BLaER1 treated with 17β-estradiol and CSF1 and Interleukin-3, amounts not matched to agents 10 nM and 100 nM (cell line): Measurements from ENCODE around the gene ALKBH3.
A peak's percentile ranks its signal among the peaks of the same experiment; 100 is the strongest.

Experiments used
- H3K27ac ChIP-seq, 11 experiments: shearing (Covaris generic); formaldehyde crosslinking; 2 replicates each; pipeline ENCODE4 v1.8.1; 2022
- H3K27me3 ChIP-seq, 11 experiments: shearing (Covaris generic); formaldehyde crosslinking; 2 replicates each; pipeline ENCODE4 v1.8.1; 2022
- H3K36me3 ChIP-seq, 11 experiments: shearing (Covaris generic); formaldehyde crosslinking; 2 replicates each; pipeline ENCODE4 v1.8.1; 2022
- H3K4me1 ChIP-seq, 10 experiments: shearing (Covaris generic); formaldehyde crosslinking; 2 replicates each; pipeline ENCODE4 v1.8.1; 2022
- H3K4me2 ChIP-seq, 11 experiments: shearing (Covaris generic); formaldehyde crosslinking; 2 replicates each; pipeline ENCODE4 v1.8.1; 2022
- H3K4me3 ChIP-seq, 10 experiments: shearing (Covaris generic); formaldehyde crosslinking; 2 replicates each; pipeline ENCODE4 v1.8.1; 2022
- H3K9ac ChIP-seq, 11 experiments: shearing (Covaris generic); formaldehyde crosslinking; 2 replicates each; pipeline ENCODE4 v1.8.1; 2022
- H3K9me3 ChIP-seq, 11 experiments: shearing (Covaris generic); formaldehyde crosslinking; replicated peaks in 1 of 11; 2 replicates each; pipeline ENCODE4 v1.8.1; 2022
- H4K20me1 ChIP-seq, 11 experiments: shearing (Covaris generic); formaldehyde crosslinking; 2 replicates each; pipeline ENCODE4 v1.8.1; 2022
- Cebpa-rat ChIP-seq, 11 experiments: shearing (Covaris generic); IDR thresholded peaks; 2 replicates each; pipeline ENCODE4 v1.8.1; 2022

The ALKBH3 gene

DNA sequence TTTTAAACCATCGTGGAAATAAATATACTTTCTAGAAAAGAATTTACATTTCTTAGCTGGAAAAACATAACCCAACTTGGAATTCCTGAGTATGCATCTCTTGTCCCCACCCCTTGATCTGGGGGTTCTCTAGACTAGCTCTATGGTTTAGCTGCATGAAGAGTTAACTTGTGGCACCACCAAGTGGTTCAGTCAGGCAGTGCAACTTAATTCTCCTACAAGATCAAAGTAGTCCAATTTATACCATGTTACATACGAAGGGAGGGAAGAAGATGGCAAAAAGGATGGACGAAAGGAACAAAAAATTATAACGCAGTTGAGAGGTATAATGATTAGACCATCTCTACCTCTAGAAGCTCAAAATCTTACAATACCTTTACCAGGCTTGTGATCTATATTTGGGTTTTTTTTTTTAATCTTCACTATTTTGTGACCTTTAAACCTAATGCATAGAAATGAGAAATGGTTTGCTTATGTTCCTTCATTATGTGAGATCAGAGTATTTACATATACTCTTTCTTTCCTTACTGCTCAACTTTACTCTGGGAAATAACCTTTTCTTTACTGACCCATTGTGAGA lies 28.5 kb upstream of the ALKBH3 start:
- H3K9ac ChIP-seq: no peak overlapping the region
- H3K27me3 ChIP-seq: no peaks in the 10 kb centered on the region
- H4K20me1 ChIP-seq: peaks cover 0 to 11% (median 0%) of the 10 kb centered on the region in 11 experiments; a peak in 4 of 22 replicates
- TF ChIP-seq Cebpa-rat (IDR thresholded peaks at IDR 0.05): no peak
- peaks cover 40 to 75% (median 50%) of the 10 kb centered on the region in 11 experiments for H3K36me3 ChIP-seq
- no peak overlapping the region for H3K27ac ChIP-seq
- no peak overlapping the region for H3K4me3 ChIP-seq
- H3K4me1 ChIP-seq: peaks cover 0 to 20% (median 2%) of the 10 kb centered on the region in 10 experiments; a peak in 7 of 20 replicates
- no peak overlapping the region for H3K4me2 ChIP-seq
- no peaks in the 10 kb centered on the region for H3K9me3 ChIP-seq

GRCh38 chr11:43853781-43854180 lies 26.9 kb upstream of the ALKBH3 start:
- Histone ChIP-seq H3K9me3 (no peaks in the 10 kb centered on the region), H3K27me3 (no peaks in the 10 kb centered on the region), H3K36me3 (peaks cover 34 to 73% (median 48%) of the 10 kb centered on the region in 11 experiments), H3K9ac (no peak overlapping the region), H3K4me1 (peaks cover 0 to 28% (median 2%) of the 10 kb centered on the region in 10 experiments; a peak in 7 of 20 replicates), H3K4me2 (no peak overlapping the region), H3K4me3 (no peak overlapping the region), H3K27ac (no peak overlapping the region), H4K20me1 (peaks cover 0 to 11% (median 0%) of the 10 kb centered on the region in 11 experiments; a peak in 4 of 22 replicates)
- TF ChIP-seq Cebpa-rat (IDR thresholded peaks at IDR 0.05): no peak

GRCh38 chr11:43856993-43857392 lies 23.6 kb upstream of the ALKBH3 start:
- peaks cover 15 to 25% (median 18%) of the 10 kb centered on the region in 11 experiments for H3K9me3 ChIP-seq
- peaks cover 0 to 4% (median 0%) of the 10 kb centered on the region in 11 experiments; a peak in 2 of 22 replicates for H4K20me1 ChIP-seq
- no peak overlapping the region for H3K4me3 ChIP-seq
- H3K27ac ChIP-seq: no peak overlapping the region
- H3K36me3 ChIP-seq: peaks cover 39 to 84% (median 56%) of the 10 kb centered on the region in 11 experiments
- no peaks in the 10 kb centered on the region for H3K27me3 ChIP-seq
- TF ChIP-seq Cebpa-rat (IDR thresholded peaks at IDR 0.05): no peak
- peaks cover 0 to 14% (median 0%) of the 10 kb centered on the region in 10 experiments; a peak in 5 of 20 replicates for H3K4me1 ChIP-seq
- peak overlapping the region in 3 of 11 experiments; percentile 4 to 47 (median 28); a peak in 4 of 22 replicates for H3K4me2 ChIP-seq
- no peak overlapping the region for H3K9ac ChIP-seq

GRCh38 chr11:43861141-43861540 lies 19.5 kb upstream of the ALKBH3 start:
- H3K27me3 ChIP-seq: no peaks in the 10 kb centered on the region
- TF ChIP-seq Cebpa-rat (IDR thresholded peaks at IDR 0.05): no peak

GRCh38 chr11:43866520-43866919 lies 14.1 kb upstream of the ALKBH3 start:
- Histone ChIP-seq H4K20me1 (no peaks in the 10 kb centered on the region), H3K4me3 (no peak overlapping the region), H3K4me2 (peak overlapping the region in 9 of 11 experiments; percentile 3 to 48 (median 26); a peak in 11 of 22 replicates), H3K9ac (no peak overlapping the region), H3K4me1 (peaks cover 12 to 60% (median 40%) of the 10 kb centered on the region in 10 experiments), H3K9me3 (peaks cover 0 to 17% (median 4%) of the 10 kb centered on the region in 11 experiments; a peak in 9 of 22 replicates), H3K27me3 (no peaks in the 10 kb centered on the region; a peak in 1 of 22 replicates), H3K36me3 (no peaks in the 10 kb centered on the region), H3K27ac (peak overlapping the region in 7 of 11 experiments; percentile 10 to 43 (median 35); a peak in 8 of 22 replicates)
- TF ChIP-seq Cebpa-rat (IDR thresholded peaks at IDR 0.05): no peak

More at GRCh38 chr11:43861141-43861540, 19.5 kb upstream of the ALKBH3 start:
- Histone ChIP-seq H3K36me3 (peaks cover 10 to 45% (median 25%) of the 10 kb centered on the region in 11 experiments; a peak in 21 of 22 replicates), H3K27ac (no peak overlapping the region), H3K4me1 (peaks cover 9 to 23% (median 13%) of the 10 kb centered on the region in 10 experiments; a peak in 19 of 20 replicates), H3K9ac (no peak overlapping the region), H3K9me3 (peaks cover 15 to 25% (median 18%) of the 10 kb centered on the region in 11 experiments), H4K20me1 (no peaks in the 10 kb centered on the region; a peak in 1 of 22 replicates), H3K4me2 (no peak overlapping the region), H3K4me3 (no peak overlapping the region)

DNA sequence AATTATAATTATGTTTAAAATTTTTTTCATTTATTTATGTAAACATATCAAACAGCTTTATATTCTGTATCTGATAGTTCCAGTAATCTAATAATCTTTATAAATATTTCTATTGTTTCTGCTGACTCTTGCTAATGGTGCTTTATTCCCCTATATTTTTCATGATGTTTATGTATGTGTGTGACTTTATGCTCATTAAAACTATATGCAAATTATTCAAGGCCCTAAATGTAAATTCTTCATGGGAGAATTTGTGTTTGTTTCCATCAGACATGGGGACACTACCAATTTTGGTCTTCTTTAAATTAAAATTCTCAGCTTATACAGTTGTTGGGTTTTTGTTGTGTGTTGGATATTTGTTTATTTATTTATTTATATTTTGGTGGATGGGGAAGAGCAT lies 13.7 kb upstream of the ALKBH3 start:
- no peaks in the 10 kb centered on the region for H4K20me1 ChIP-seq
- H3K27ac ChIP-seq: peak overlapping the region in 5 of 11 experiments; percentile 83 to 89 (median 87); a peak in 6 of 22 replicates
- H3K27me3 ChIP-seq: no peaks in the 10 kb centered on the region; a peak in 1 of 22 replicates
- H3K9ac ChIP-seq: no peak overlapping the region
- no peak for TF ChIP-seq Cebpa-rat (IDR thresholded peaks at IDR 0.05)
- peaks cover 12 to 60% (median 40%) of the 10 kb centered on the region in 10 experiments for H3K4me1 ChIP-seq
- H3K36me3 ChIP-seq: no peaks in the 10 kb centered on the region
- H3K4me2 ChIP-seq: peak overlapping the region in 1 of 11 experiments; percentile 77; a peak in 2 of 22 replicates
- H3K4me3 ChIP-seq: no peak overlapping the region
- peaks cover 0 to 16% (median 4%) of the 10 kb centered on the region in 11 experiments; a peak in 6 of 22 replicates for H3K9me3 ChIP-seq

DNA sequence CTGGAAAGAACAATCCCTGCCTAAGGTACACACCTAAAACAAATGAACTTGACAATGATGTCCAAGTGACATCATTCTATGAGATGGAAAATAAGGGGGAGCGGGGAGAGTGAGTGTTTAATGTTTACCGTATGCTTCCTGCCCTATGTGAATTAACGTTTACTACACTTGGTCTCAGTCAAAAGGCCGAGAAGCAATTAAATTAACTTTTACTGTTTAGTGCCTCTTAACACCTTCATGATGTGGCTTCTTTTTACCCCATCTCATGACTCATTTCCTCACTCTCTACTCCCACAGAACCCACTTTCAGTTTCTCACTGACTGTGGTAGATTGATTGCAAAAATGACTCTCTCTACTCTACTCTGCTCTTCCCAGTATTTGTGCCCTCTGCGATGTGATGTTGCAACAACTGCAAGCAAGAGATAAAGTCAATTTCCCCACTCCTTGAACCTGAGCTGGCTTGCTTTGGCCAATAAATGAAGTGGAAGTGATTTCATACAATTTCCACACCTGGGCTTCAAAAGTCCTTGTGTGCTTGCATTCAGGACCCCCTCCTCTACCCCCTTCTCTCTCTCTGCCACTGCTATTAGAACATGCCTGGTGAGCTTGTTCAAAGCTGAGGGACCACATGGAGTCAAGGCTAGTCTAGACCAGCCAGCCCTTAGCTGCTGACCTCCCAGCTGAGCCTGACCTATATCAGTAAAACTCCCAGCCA lies 11.6 kb upstream of the ALKBH3 start:
- H3K4me1 ChIP-seq: peaks cover 4 to 59% (median 34%) of the 10 kb centered on the region in 10 experiments
- H3K4me2 ChIP-seq: peak overlapping the region; percentile 15 to 85 (median 71)
- H3K4me3 ChIP-seq: no peak overlapping the region
- H3K9me3 ChIP-seq: peaks cover 0 to 16% (median 4%) of the 10 kb centered on the region in 11 experiments; a peak in 6 of 22 replicates
- peak; percentile 88 to 99 (median 99) for TF ChIP-seq Cebpa-rat (IDR thresholded peaks at IDR 0.05)
- no peaks in the 10 kb centered on the region for H3K36me3 ChIP-seq
- peak overlapping the region in 10 of 11 experiments; percentile 53 to 89 (median 84); a peak in 20 of 22 replicates for H3K27ac ChIP-seq
- no peaks in the 10 kb centered on the region for H4K20me1 ChIP-seq
- peak overlapping the region in 9 of 11 experiments; percentile 27 to 70 (median 64); a peak in 16 of 22 replicates for H3K9ac ChIP-seq
- peaks cover 0 to 10% (median 0%) of the 10 kb centered on the region in 11 experiments; a peak in 1 of 22 replicates for H3K27me3 ChIP-seq

GRCh38 chr11:43871051-43871450 lies 9.6 kb upstream of the ALKBH3 start:
- H3K27me3 ChIP-seq: peaks cover 0 to 10% (median 0%) of the 10 kb centered on the region in 11 experiments; a peak in 1 of 22 replicates
- no peak overlapping the region; a peak in 1 of 22 replicates for H3K9ac ChIP-seq
- peak overlapping the region in 5 of 11 experiments; percentile 6 to 35 (median 20); a peak in 4 of 22 replicates for H3K27ac ChIP-seq
- TF ChIP-seq Cebpa-rat (IDR thresholded peaks at IDR 0.05): no peak
- no peaks in the 10 kb centered on the region for H3K36me3 ChIP-seq
- H3K4me2 ChIP-seq: peak overlapping the region in 4 of 11 experiments; percentile 20 to 53 (median 28); a peak in 6 of 22 replicates
- H4K20me1 ChIP-seq: no peaks in the 10 kb centered on the region
- H3K4me3 ChIP-seq: no peak overlapping the region
- peaks cover 0 to 13% (median 4%) of the 10 kb centered on the region in 11 experiments; a peak in 6 of 22 replicates for H3K9me3 ChIP-seq
- H3K4me1 ChIP-seq: peaks cover 0 to 56% (median 30%) of the 10 kb centered on the region in 10 experiments; a peak in 18 of 20 replicates
